Activated T-helper 1 cell treated with anti-CD3 and anti-CD28 coated beads, Interleukin-12 subunit alpha, Interleukin-12 subunit beta, Interleukin-2, Interleukin-4 antibody, amounts not matched to agents 30 ng/mL and 10 ng/mL and 1 ng/mL, durations not matched to agents 14 hours and 24 hours and 36 hours (primary cell): Measurements from ENCODE around the gene KRT84. TPM values are rescaled to one million over a fixed set of nuclear protein-coding genes. Genes with fewer than 3 reads are reported as not detected.

Experiments
- DNase-seq: peaks from one replicate; pipeline ENCODE4 v3.0.0; 2021; ENCODE audit warnings: low spot score
- H3K27ac Mint-ChIP-seq: one replicate; pipeline ENCODE4 v1.8.0; 2021; ENCODE audit warnings: mild to moderate bottlenecking, mixed read lengths
- H3K27me3 Mint-ChIP-seq: one replicate; pipeline ENCODE4 v1.8.0; 2022; ENCODE audit warnings: mild to moderate bottlenecking, moderate library complexity, mixed read lengths; ENCODE audit not compliant: insufficient read depth
- H3K36me3 Mint-ChIP-seq: one replicate; pipeline ENCODE4 v1.8.0; 2021; ENCODE audit warnings: low read depth, mixed read lengths
- H3K4me1 Mint-ChIP-seq: one replicate; pipeline ENCODE4 v1.8.0; 2021; ENCODE audit warnings: low read depth, mixed read lengths
- H3K4me3 Mint-ChIP-seq: one replicate; pipeline ENCODE4 v1.8.0; 2021; ENCODE audit warnings: mild to moderate bottlenecking, moderate library complexity, mixed read lengths
- H3K9me3 Mint-ChIP-seq: one replicate; pipeline ENCODE4 v1.8.0; 2021; ENCODE audit warnings: mixed read lengths
- intact Hi-C: fragments of 100-400 bp; cut with micrococcal nuclease; formaldehyde crosslinking; loops from one replicate; pipeline ENCODE4 v1.15.1; 2024
- total RNA-seq: library from RNA; stranded (reverse); gene quantifications from 2 replicates; pipeline ENCODE4 v1.2.3, GENCODE V29; 2022

Gene KRT84
- total RNA-seq, 1 donor from 2014 or later, result not detected

- no peak for DNase-seq
- Mint-ChIP-seq H3K27me3 (peaks cover 7% of the 10 kb centered on the region), H3K9me3 (no peaks in the 10 kb centered on the region), H3K4me1 (no peaks in the 10 kb centered on the region), H3K4me3 (no peak overlapping the region), H3K27ac (no peak overlapping the region), H3K36me3 (no peaks in the 10 kb centered on the region)
- intact Hi-C loops, result no loop called here
Measured at GRCh38 chr12:52402873-52403540, 17.6 kb upstream of the KRT84 start.

- peaks cover 7% of the 10 kb centered on the region for H3K27me3 Mint-ChIP-seq
- H3K27ac Mint-ChIP-seq, result no peak overlapping the region
- H3K4me1 Mint-ChIP-seq, result no peaks in the 10 kb centered on the region
- no peak overlapping the region for H3K4me3 Mint-ChIP-seq
- intact Hi-C loops, result no loop called here
- H3K36me3 Mint-ChIP-seq, result no peaks in the 10 kb centered on the region
- no peak for DNase-seq
- no peaks in the 10 kb centered on the region for H3K9me3 Mint-ChIP-seq
Measured at GRCh38 chr12:52402377-52402776, 16.9 kb upstream of the KRT84 start.

GRCh38 chr12:52401926-52402325 is 16.5 kb upstream of the KRT84 start:
- H3K4me1 Mint-ChIP-seq, result no peaks in the 10 kb centered on the region
- intact Hi-C loops, result no loop called here
- no peak overlapping the region for H3K4me3 Mint-ChIP-seq
- no peaks in the 10 kb centered on the region for H3K36me3 Mint-ChIP-seq
- H3K27ac Mint-ChIP-seq, result no peak overlapping the region
- H3K27me3 Mint-ChIP-seq, result peaks cover 7% of the 10 kb centered on the region
- H3K9me3 Mint-ChIP-seq, result no peaks in the 10 kb centered on the region
- DNase-seq, result no peak

- intact Hi-C loops, result no loop called here
- H3K9me3 Mint-ChIP-seq, result no peaks in the 10 kb centered on the region
Measured at GRCh38 chr12:52401526-52401925, 16.1 kb upstream of the KRT84 start.

GRCh38 chr12:52400906-52401305 is 15.5 kb upstream of the KRT84 start:
- intact Hi-C loops, result no loop called here
- H3K4me1 Mint-ChIP-seq, result no peaks in the 10 kb centered on the region
- H3K27ac Mint-ChIP-seq, result no peak overlapping the region
- no peak overlapping the region for H3K4me3 Mint-ChIP-seq
- no peaks in the 10 kb centered on the region for H3K36me3 Mint-ChIP-seq
- peaks cover 9% of the 10 kb centered on the region for H3K27me3 Mint-ChIP-seq
- H3K9me3 Mint-ChIP-seq, result no peaks in the 10 kb centered on the region
- DNase-seq, result no peak

More at GRCh38 chr12:52401526-52401925, 16.1 kb upstream of the KRT84 start:
- H3K27ac Mint-ChIP-seq, result no peak overlapping the region
- H3K36me3 Mint-ChIP-seq, result no peaks in the 10 kb centered on the region
- H3K27me3 Mint-ChIP-seq, result peaks cover 7% of the 10 kb centered on the region
- no peak for DNase-seq
- no peak overlapping the region for H3K4me3 Mint-ChIP-seq
- no peaks in the 10 kb centered on the region for H3K4me1 Mint-ChIP-seq

GRCh38 chr12:52399756-52400155 is 14.3 kb upstream of the KRT84 start:
- Mint-ChIP-seq H3K27me3 (peaks cover 9% of the 10 kb centered on the region), H3K36me3 (no peaks in the 10 kb centered on the region), H3K4me1 (no peaks in the 10 kb centered on the region), H3K4me3 (no peak overlapping the region), H3K27ac (no peak overlapping the region), H3K9me3 (no peaks in the 10 kb centered on the region)
- DNase-seq, result no peak
- intact Hi-C loops, result no loop called here

- DNase-seq, result no peak
- Mint-ChIP-seq H3K4me1 (no peaks in the 10 kb centered on the region), H3K36me3 (no peaks in the 10 kb centered on the region), H3K27me3 (peaks cover 11% of the 10 kb centered on the region), H3K27ac (no peak overlapping the region), H3K4me3 (no peak overlapping the region), H3K9me3 (no peaks in the 10 kb centered on the region)
- intact Hi-C loops, result no loop called here
Measured at GRCh38 chr12:52398176-52398575, 12.7 kb upstream of the KRT84 start.

GRCh38 chr12:52396656-52397055 is 11.2 kb upstream of the KRT84 start:
- no peaks in the 10 kb centered on the region for H3K9me3 Mint-ChIP-seq
- DNase-seq, result no peak
- H3K36me3 Mint-ChIP-seq, result no peaks in the 10 kb centered on the region
- no peaks in the 10 kb centered on the region for H3K4me1 Mint-ChIP-seq
- H3K27me3 Mint-ChIP-seq, result peaks cover 13% of the 10 kb centered on the region
- intact Hi-C loops, result no loop called here
- no peak overlapping the region for H3K4me3 Mint-ChIP-seq
- H3K27ac Mint-ChIP-seq, result no peak overlapping the region

GRCh38 chr12:52395761-52396434 is 10.4 kb upstream of the KRT84 start:
- intact Hi-C loops, result no loop called here
- H3K4me3 Mint-ChIP-seq, result no peak overlapping the region
- no peaks in the 10 kb centered on the region for H3K9me3 Mint-ChIP-seq
- DNase-seq, result no peak
- H3K36me3 Mint-ChIP-seq, result no peaks in the 10 kb centered on the region
- H3K27ac Mint-ChIP-seq, result no peak overlapping the region
- H3K27me3 Mint-ChIP-seq, result peaks cover 13% of the 10 kb centered on the region
- no peaks in the 10 kb centered on the region for H3K4me1 Mint-ChIP-seq

GRCh38 chr12:52394836-52395405 is 9.5 kb upstream of the KRT84 start:
- intact Hi-C loops, result no loop called here
- Mint-ChIP-seq H3K9me3 (no peaks in the 10 kb centered on the region), H3K4me1 (no peaks in the 10 kb centered on the region), H3K27me3 (peaks cover 13% of the 10 kb centered on the region), H3K36me3 (no peaks in the 10 kb centered on the region), H3K4me3 (no peak overlapping the region), H3K27ac (no peak overlapping the region)
- no peak for DNase-seq

GRCh38 chr12:52392465-52393007 is 7.1 kb upstream of the KRT84 start:
- Mint-ChIP-seq H3K36me3 (no peaks in the 10 kb centered on the region), H3K27ac (no peak overlapping the region), H3K4me3 (no peak overlapping the region), H3K27me3 (peaks cover 8% of the 10 kb centered on the region), H3K4me1 (no peaks in the 10 kb centered on the region), H3K9me3 (no peaks in the 10 kb centered on the region)
- intact Hi-C loops, result no loop called here
- DNase-seq, result no peak

GRCh38 chr12:52391618-52392002 is 6.2 kb upstream of the KRT84 start:
- intact Hi-C loops, result no loop called here
- Mint-ChIP-seq H3K27ac (no peak overlapping the region), H3K9me3 (no peaks in the 10 kb centered on the region), H3K4me1 (no peaks in the 10 kb centered on the region), H3K27me3 (peaks cover 8% of the 10 kb centered on the region), H3K4me3 (no peak overlapping the region), H3K36me3 (no peaks in the 10 kb centered on the region)
- DNase-seq, result no peak
